GM19438 (cell line): ENCODE data around the gene KRT75.

Experiments used
- ATAC-seq: cut with Tn5 transposase; IDR thresholded peaks from one replicate; pipeline ENCODE4 v1.9.1; 2021; ENCODE audit warnings: low read depth; ENCODE audit not compliant: unreplicated experiment

KRT75 gene

GRCh38 chr12:52440821-52441319, 6.7 kb upstream of the KRT75 start:
- no peak for ATAC-seq

- no peak for ATAC-seq
These were observed 5.7 kb upstream of the KRT75 start for GRCh38 chr12:52439845-52440244.

- ATAC-seq = no peak
These were observed 5.2 kb upstream of the KRT75 start for GRCh38 chr12:52439420-52439819.

- no peak for ATAC-seq
These were observed 4.4 kb upstream of the KRT75 start for GRCh38 chr12:52438305-52439301.

GRCh38 chr12:52437508-52437907, 3.3 kb upstream of the KRT75 start:
- ATAC-seq = no peak

- ATAC-seq = no peak
These were observed 2.8 kb upstream of the KRT75 start for GRCh38 chr12:52436828-52437474.

- no peak for ATAC-seq
These were observed 2.0 kb upstream of the KRT75 start for GRCh38 chr12:52436000-52436827.

- ATAC-seq = no peak
These were observed 1.5 kb upstream of the KRT75 start for GRCh38 chr12:52435659-52435999.

- ATAC-seq = no peak
These were observed 774 bp upstream of the KRT75 start for GRCh38 chr12:52434760-52435530.

- ATAC-seq = no peak
These were observed 580 bp downstream of the KRT75 start for GRCh38 chr12:52433501-52434080.

- ATAC-seq = no peak
These were observed 1.5 kb downstream of the KRT75 start for GRCh38 chr12:52432559-52433207.

GRCh38 chr12:52428121-52428520, 6.0 kb downstream of the KRT75 start:
- no peak for ATAC-seq

GRCh38 chr12:52427083-52427482, 7.1 kb downstream of the KRT75 start:
- no peak for ATAC-seq

GRCh38 chr12:52426034-52426433, 8.1 kb downstream of the KRT75 start:
- no peak for ATAC-seq

- ATAC-seq = no peak
These were observed 8.7 kb downstream of the KRT75 start for GRCh38 chr12:52425466-52425865.

- no peak for ATAC-seq
These were observed 10.3 kb downstream of the KRT75 start for GRCh38 chr12:52423661-52424500.

GRCh38 chr12:52423035-52423434, 11.1 kb downstream of the KRT75 start:
- ATAC-seq = no peak

GRCh38 chr12:52419656-52420055, 14.5 kb downstream of the KRT75 start:
- no peak for ATAC-seq
